Measurements from ENCODE around the gene C2orf72. TPM values are rescaled to one million over a fixed set of nuclear protein-coding genes. Genes with fewer than 3 reads are reported as not detected.

C2orf72 gene
- total and polyA plus RNA-seq, 2 donors (not counting 1 experiment from before 2014, with no cell fraction given): 0.33 to 1.9 TPM

- H4K20me1 ChIP-seq (ENCODE audit: control insufficient read depth, extremely low read depth, insufficient read depth, low read length): no peaks in the 10 kb centered on the region
Measured at GRCh38 chr2:231058761-231059550, 21.6 kb downstream of the C2orf72 start.

GRCh38 chr2:231059756-231060155 lies 22.4 kb downstream of the C2orf72 start:
- TF ChIP-seq CTCF (conservative IDR thresholded peaks at IDR 0.05 in 1 of 2, IDR thresholded peaks at IDR 0.05 in 1 of 2; ENCODE audit: low read depth in 1 of 2, low read length in 2 of 2): no peak
- TF ChIP-seq EZH2 (IDR thresholded peaks at IDR 0.05; ENCODE audit: low read length, missing control alignments): no peak
- Histone ChIP-seq H3K4me1 (ENCODE audit: control insufficient read depth, extremely low read depth, insufficient read depth, low read length) (peaks cover 2% of the 10 kb centered on the region), H3K4me3 (replicated peaks in 1 of 4; ENCODE audit: control extremely low read depth in 1 of 4, insufficient read depth in 1 of 4, low read depth in 3 of 4, low read length in 4 of 4) (no peak overlapping the region), H4K20me1 (ENCODE audit: control insufficient read depth, extremely low read depth, insufficient read depth, low read length) (no peaks in the 10 kb centered on the region), H3K4me2 (ENCODE audit: extremely low read depth, insufficient read depth, low read length) (no peak overlapping the region), H3K36me3 (ENCODE audit: control insufficient read depth, insufficient read depth, low read length) (peaks cover 1% of the 10 kb centered on the region), H3K9me3 (ENCODE audit: control insufficient read depth, insufficient read depth, low read depth, low read length) (no peaks in the 10 kb centered on the region), H3K79me2 (ENCODE audit: control insufficient read depth, insufficient read depth, low read length) (peaks cover 55% of the 10 kb centered on the region), H3K9ac (ENCODE audit: insufficient read depth, low read length) (no peak overlapping the region), H3K27ac (ENCODE audit: insufficient read depth, low read length) (no peak overlapping the region), H2AFZ (ENCODE audit: low read length) (no peak overlapping the region), H3K27me3 (ENCODE audit: control insufficient read depth, insufficient read depth, low read length) (no peaks in the 10 kb centered on the region)
- DNase-seq (ENCODE audit: low read depth in 2 of 2): no peak

More at GRCh38 chr2:231058761-231059550, 21.6 kb downstream of the C2orf72 start:
- peaks cover 1% of the 10 kb centered on the region for H3K36me3 ChIP-seq (ENCODE audit: control insufficient read depth, insufficient read depth, low read length)
- peak overlapping the region in 1 of 4 experiments; percentile 86 for H3K4me3 ChIP-seq (replicated peaks in 1 of 4; ENCODE audit: control extremely low read depth in 1 of 4, insufficient read depth in 1 of 4, low read depth in 3 of 4, low read length in 4 of 4)
- no peak overlapping the region for H3K9ac ChIP-seq (ENCODE audit: insufficient read depth, low read length)
- H2AFZ ChIP-seq (ENCODE audit: low read length): no peak overlapping the region
- no peaks in the 10 kb centered on the region for H3K27me3 ChIP-seq (ENCODE audit: control insufficient read depth, insufficient read depth, low read length)
- DNase-seq (ENCODE audit: low read depth in 2 of 2): peak in 1 of 2 donors; percentile 36
- TF ChIP-seq EZH2 (IDR thresholded peaks at IDR 0.05; ENCODE audit: low read length, missing control alignments): no peak
- H3K79me2 ChIP-seq (ENCODE audit: control insufficient read depth, insufficient read depth, low read length): peaks cover 55% of the 10 kb centered on the region
- H3K4me1 ChIP-seq (ENCODE audit: control insufficient read depth, extremely low read depth, insufficient read depth, low read length): peaks cover 2% of the 10 kb centered on the region
- no peaks in the 10 kb centered on the region for H3K9me3 ChIP-seq (ENCODE audit: control insufficient read depth, insufficient read depth, low read depth, low read length)
- H3K27ac ChIP-seq (ENCODE audit: insufficient read depth, low read length): peak overlapping the region; percentile 93
- peak overlapping the region; percentile 65 for H3K4me2 ChIP-seq (ENCODE audit: extremely low read depth, insufficient read depth, low read length)

- Histone ChIP-seq H3K27ac (ENCODE audit: insufficient read depth, low read length) (no peak overlapping the region), H3K4me2 (ENCODE audit: extremely low read depth, insufficient read depth, low read length) (no peak overlapping the region), H3K9ac (ENCODE audit: insufficient read depth, low read length) (no peak overlapping the region), H3K9me3 (ENCODE audit: control insufficient read depth, insufficient read depth, low read depth, low read length) (no peaks in the 10 kb centered on the region), H2AFZ (ENCODE audit: low read length) (no peak overlapping the region), H3K4me1 (ENCODE audit: control insufficient read depth, extremely low read depth, insufficient read depth, low read length) (peaks cover 2% of the 10 kb centered on the region), H4K20me1 (ENCODE audit: control insufficient read depth, extremely low read depth, insufficient read depth, low read length) (no peaks in the 10 kb centered on the region), H3K79me2 (ENCODE audit: control insufficient read depth, insufficient read depth, low read length) (peaks cover 45% of the 10 kb centered on the region), H3K27me3 (ENCODE audit: control insufficient read depth, insufficient read depth, low read length) (no peaks in the 10 kb centered on the region), H3K36me3 (ENCODE audit: control insufficient read depth, insufficient read depth, low read length) (peaks cover 3% of the 10 kb centered on the region), H3K4me3 (replicated peaks in 1 of 4; ENCODE audit: control extremely low read depth in 1 of 4, insufficient read depth in 1 of 4, low read depth in 3 of 4, low read length in 4 of 4) (no peak overlapping the region)
- no peak for TF ChIP-seq EZH2 (IDR thresholded peaks at IDR 0.05; ENCODE audit: low read length, missing control alignments)
- TF ChIP-seq CTCF (conservative IDR thresholded peaks at IDR 0.05 in 1 of 2, IDR thresholded peaks at IDR 0.05 in 1 of 2; ENCODE audit: low read depth in 1 of 2, low read length in 2 of 2): no peak
- no peak for DNase-seq (ENCODE audit: low read depth in 2 of 2)
Measured at GRCh38 chr2:231062776-231063175, 25.5 kb downstream of the C2orf72 start.

Measured in fibroblast of lung (primary cell).